ENCODE measurements around the gene RCN1. TPM values are rescaled to one million over a fixed set of nuclear protein-coding genes. Genes with fewer than 3 reads are reported as not detected.
"Not testable (repeated sequence)": the region's sequence is repeated elsewhere in the genome, so short reads cannot be mapped to it uniquely, and the experiment has no call there.

Gene RCN1
- total RNA-seq, 1 experiment from 2014 or later: 88.0 TPM

GRCh38 chr11:32079553-32079952 is 11.3 kb upstream of the RCN1 start:
- DNase-seq (ENCODE audit: low spot score): no peak

GRCh38 chr11:32080361-32080980 is 10.4 kb upstream of the RCN1 start:
- DNase-seq (ENCODE audit: low spot score): no peak

GRCh38 chr11:32081129-32081641 is 9.7 kb upstream of the RCN1 start:
- DNase-seq (ENCODE audit: low spot score): peak; percentile 23

GRCh38 chr11:32081901-32082300 is 9.0 kb upstream of the RCN1 start:
- DNase-seq (ENCODE audit: low spot score): no peak

- DNase-seq (ENCODE audit: low spot score): no peak
Measured at GRCh38 chr11:32082346-32082986, 8.4 kb upstream of the RCN1 start.

- DNase-seq (ENCODE audit: low spot score): no peak
Measured at GRCh38 chr11:32087597-32087996, 3.3 kb upstream of the RCN1 start.

GRCh38 chr11:32088117-32088941 is 2.5 kb upstream of the RCN1 start:
- DNase-seq (ENCODE audit: low spot score): peak; percentile 44

GRCh38 chr11:32092581-32093170 is 1.8 kb downstream of the RCN1 start:
- DNase-seq (ENCODE audit: low spot score): no peak

- no peak for DNase-seq (ENCODE audit: low spot score)
Measured at GRCh38 chr11:32094923-32095322, 4.0 kb downstream of the RCN1 start.

- no peak for DNase-seq (ENCODE audit: low spot score)
Measured at GRCh38 chr11:32098142-32098903, 7.4 kb downstream of the RCN1 start.

- no peak for DNase-seq (ENCODE audit: low spot score)
Measured at GRCh38 chr11:32099516-32099915, 8.6 kb downstream of the RCN1 start.

GRCh38 chr11:32100495-32100894 is 9.6 kb downstream of the RCN1 start:
- no peak for DNase-seq (ENCODE audit: low spot score)

- no peak for DNase-seq (ENCODE audit: low spot score)
Measured at GRCh38 chr11:32101791-32102190, 10.9 kb downstream of the RCN1 start.

- DNase-seq (ENCODE audit: low spot score): not testable (repeated sequence)
Measured at GRCh38 chr11:32103121-32103719, 12.3 kb downstream of the RCN1 start.

- no peak for DNase-seq (ENCODE audit: low spot score)
Measured at GRCh38 chr11:32103941-32104340, 13.1 kb downstream of the RCN1 start.

GRCh38 chr11:32105871-32106560 is 15.1 kb downstream of the RCN1 start:
- DNase-seq (ENCODE audit: low spot score): no peak

- DNase-seq (ENCODE audit: low spot score): no peak
Measured at GRCh38 chr11:32107647-32108046, 16.8 kb downstream of the RCN1 start.

- DNase-seq (ENCODE audit: low spot score): no peak
Measured at GRCh38 chr11:32108576-32108975, 17.7 kb downstream of the RCN1 start.

- DNase-seq (ENCODE audit: low spot score): no peak
Measured at GRCh38 chr11:32109138-32109537, 18.3 kb downstream of the RCN1 start.

- no peak for DNase-seq (ENCODE audit: low spot score)
Measured at GRCh38 chr11:32109592-32109991, 18.7 kb downstream of the RCN1 start.
